HAP-1 (cell line): ENCODE data around the gene B3GAT2.
A peak's percentile ranks its signal among the peaks of the same experiment; 100 is the strongest.

Experiments used
- DNase-seq, 2 experiments: peaks; one replicate each; pipeline ENCODE4 v3.0.0-alpha.2; 2016 to 2020; ENCODE audit warnings: low spot score in 2 of 2
- H3K27me3 ChIP-seq: fragments of 250-450 bp; sonication (Bioruptor Pico); 2 replicates; pipeline ENCODE4 v1.5.1; 2020; ENCODE audit warnings: low read depth, mild to moderate bottlenecking, moderate library complexity
- H3K36me3 ChIP-seq: fragments of 250-450 bp; sonication (Bioruptor Pico); replicated peaks from 2 replicates; pipeline ENCODE4 v1.5.1; 2020; ENCODE audit warnings: mild to moderate bottlenecking
- H3K4me1 ChIP-seq: fragments of 250-450 bp; sonication (Bioruptor Pico); 2 replicates; pipeline ENCODE4 v1.5.1; 2020; ENCODE audit warnings: mild to moderate bottlenecking
- H3K4me3 ChIP-seq: fragments of 250-450 bp; sonication (Bioruptor Pico); 2 replicates; pipeline ENCODE4 v1.5.1; 2020; ENCODE audit warnings: mild to moderate bottlenecking, moderate library complexity
- H3K9me3 ChIP-seq: fragments of 250-450 bp; sonication (Bioruptor Pico); 2 replicates; pipeline ENCODE4 v1.5.1; 2020; ENCODE audit warnings: mild to moderate bottlenecking, moderate library complexity
- in situ Hi-C: fragments of 300-500 bp; cut with MboI; formaldehyde crosslinking; loops from 3 replicates; pipeline ENCODE4 v1.14.3; 2020; ENCODE audit warnings: low sequenced_read_pairs, inconsistent platforms, mixed read lengths

Gene B3GAT2

DNA sequence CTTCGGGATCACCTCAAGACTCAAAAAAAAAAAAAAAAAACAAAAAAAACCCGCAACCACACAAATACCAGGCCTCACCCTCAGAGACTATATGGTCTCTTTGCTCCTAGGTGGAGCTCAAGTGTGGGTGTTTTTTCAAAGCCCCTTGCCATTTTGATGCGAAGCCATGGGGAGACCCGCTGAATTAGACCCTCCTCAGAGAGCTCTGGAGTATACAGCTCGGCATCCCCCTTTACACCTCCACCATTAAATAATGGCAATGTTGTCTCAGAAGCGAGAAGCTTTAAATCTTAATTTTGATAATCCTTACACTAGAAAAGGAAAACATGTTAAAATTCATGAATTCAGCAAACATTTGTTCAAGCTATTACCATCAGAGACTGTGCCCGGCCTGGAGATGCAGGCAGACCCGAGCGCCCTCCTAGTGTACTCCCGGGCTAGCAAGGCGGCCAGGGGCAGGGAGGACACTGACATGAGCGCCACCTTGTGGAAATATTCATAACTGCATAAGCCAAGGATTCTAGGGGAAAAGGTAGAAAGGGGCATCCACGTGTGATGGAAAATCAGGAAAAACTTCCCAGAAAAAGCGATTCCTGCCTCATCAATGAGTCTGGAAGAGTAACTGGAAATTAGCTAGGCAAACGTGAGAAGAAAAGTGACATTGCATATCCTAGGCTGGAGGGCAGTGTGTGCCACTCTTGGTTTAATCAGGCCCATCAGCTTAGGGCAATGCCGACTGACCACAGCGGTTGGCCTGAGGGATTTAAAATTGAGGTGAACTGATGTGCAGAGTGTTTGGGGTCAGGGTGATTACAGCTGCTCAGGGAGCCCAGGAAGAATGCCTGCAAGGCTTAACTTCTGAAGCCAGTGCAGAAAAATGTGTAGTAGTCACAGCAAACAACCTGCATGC lies 72.5 kb downstream of the B3GAT2 start:
- H3K36me3 ChIP-seq = no peaks in the 10 kb centered on the region
- no peaks in the 10 kb centered on the region for H3K4me1 ChIP-seq
- H3K9me3 ChIP-seq = no peaks in the 10 kb centered on the region
- DNase-seq = peak; percentile 61 to 82
- in situ Hi-C loops = no loop called here
- no peaks in the 10 kb centered on the region for H3K27me3 ChIP-seq
- no peak overlapping the region for H3K4me3 ChIP-seq

DNA sequence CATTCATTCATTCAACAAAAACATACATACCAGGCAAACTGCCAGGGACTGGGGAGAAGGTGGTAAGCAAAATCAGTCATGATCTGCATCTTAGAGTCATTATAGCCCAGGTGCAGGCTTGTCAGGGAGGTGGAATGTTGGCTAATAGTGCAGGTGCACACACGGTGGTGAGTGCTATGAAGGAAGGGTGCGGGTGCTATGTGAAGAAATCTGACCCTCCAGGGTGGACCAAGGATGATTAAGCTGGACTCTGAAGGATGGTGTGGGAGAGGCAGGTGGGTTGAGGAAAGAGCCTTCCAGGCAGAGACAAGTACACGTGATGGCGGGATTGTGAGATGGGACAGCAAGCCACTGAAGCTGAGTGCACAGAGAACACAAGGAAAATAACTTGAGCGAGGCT lies 77.4 kb downstream of the B3GAT2 start:
- in situ Hi-C loops = no loop called here
- Histone ChIP-seq H3K36me3 (no peaks in the 10 kb centered on the region), H3K4me1 (no peaks in the 10 kb centered on the region), H3K4me3 (no peak overlapping the region), H3K27me3 (no peaks in the 10 kb centered on the region), H3K9me3 (no peaks in the 10 kb centered on the region)
- DNase-seq = no peak

DNA sequence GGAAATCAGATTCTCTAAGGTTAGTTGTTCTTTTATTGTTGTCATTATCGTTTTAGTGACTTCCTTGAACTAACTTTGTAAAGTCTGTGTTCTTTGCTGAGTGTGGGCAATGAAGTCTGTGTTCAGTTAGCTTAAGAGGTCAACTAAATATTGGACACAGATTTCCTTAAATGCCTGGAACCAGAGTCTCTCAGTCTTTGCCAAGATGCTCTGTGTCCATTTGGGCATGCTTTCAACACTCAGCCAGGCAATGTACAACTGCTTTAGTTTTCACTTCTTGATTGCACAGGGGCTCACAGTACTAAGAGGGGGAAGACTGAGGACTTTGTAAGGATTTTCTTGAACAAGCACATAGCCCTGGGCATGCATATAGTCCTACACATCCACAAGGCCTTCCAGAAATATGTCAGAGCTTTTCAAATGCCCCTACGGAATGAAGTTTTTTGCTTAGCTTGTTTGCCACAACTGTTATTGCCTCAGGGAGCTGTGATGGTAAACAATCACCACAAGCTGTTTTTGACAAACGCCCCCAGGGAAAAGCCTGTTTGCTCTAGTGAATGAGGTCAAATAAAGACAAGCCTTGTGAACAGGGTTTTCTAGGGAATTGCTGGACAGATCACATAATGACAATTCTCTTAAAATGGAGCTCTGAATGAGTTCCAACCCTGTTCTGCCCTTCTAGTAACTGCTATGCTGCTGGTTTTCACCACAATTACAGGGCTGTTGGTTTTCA lies 82.5 kb downstream of the B3GAT2 start:
- H3K4me3 ChIP-seq = no peak overlapping the region
- DNase-seq = no peak
- H3K4me1 ChIP-seq = no peaks in the 10 kb centered on the region
- in situ Hi-C loops = no loop called here
- H3K27me3 ChIP-seq = no peaks in the 10 kb centered on the region
- no peaks in the 10 kb centered on the region for H3K36me3 ChIP-seq
- H3K9me3 ChIP-seq = no peaks in the 10 kb centered on the region

DNA sequence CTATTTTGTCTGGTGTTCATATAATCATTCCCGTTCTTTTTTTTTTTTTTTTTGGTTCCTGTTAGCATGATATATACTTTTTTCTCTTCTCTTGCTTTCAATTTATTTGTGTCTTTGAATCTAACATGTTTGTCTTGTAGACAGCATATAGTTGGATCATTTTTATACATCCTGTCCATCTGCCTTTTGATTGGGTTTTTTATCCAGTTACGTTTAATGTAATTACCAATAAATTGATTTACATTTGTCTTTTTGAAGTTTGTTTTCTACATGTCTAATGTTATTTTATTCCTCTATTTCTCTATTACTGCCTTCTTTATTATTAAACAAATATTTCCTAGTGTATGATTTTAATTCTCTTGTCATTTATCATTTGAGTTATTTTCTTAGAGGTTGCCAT lies 84.4 kb downstream of the B3GAT2 start:
- no peak overlapping the region for H3K4me3 ChIP-seq
- no peaks in the 10 kb centered on the region for H3K36me3 ChIP-seq
- no peaks in the 10 kb centered on the region for H3K9me3 ChIP-seq
- in situ Hi-C loops = no loop called here
- H3K27me3 ChIP-seq = 0 out of 2 replicates have a peak, but pooled peaks cover 2% of the 10 kb centered on the region
- DNase-seq = no peak
- no peaks in the 10 kb centered on the region for H3K4me1 ChIP-seq

DNA sequence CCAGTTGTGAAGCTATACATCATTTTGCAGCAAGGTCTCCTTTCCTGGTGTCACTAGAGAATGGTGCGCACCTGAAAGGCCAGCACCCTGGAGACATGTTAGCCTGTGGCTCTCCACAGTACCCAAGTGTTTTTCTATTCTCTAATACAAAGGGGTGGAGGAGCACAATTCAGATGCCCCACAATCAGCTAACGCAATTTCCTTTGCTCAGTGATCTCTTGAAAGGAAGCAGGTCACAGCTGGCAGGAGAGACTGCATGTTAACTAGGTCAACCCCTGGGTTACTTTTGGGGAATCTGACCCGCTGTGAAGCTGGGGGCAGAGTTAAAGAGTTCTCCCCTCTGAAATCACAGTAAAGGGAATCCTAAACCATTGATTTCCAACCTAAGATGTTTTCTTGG lies 92.5 kb downstream of the B3GAT2 start:
- DNase-seq = no peak
- in situ Hi-C loops = no loop called here
- no peaks in the 10 kb centered on the region for H3K4me1 ChIP-seq

DNA sequence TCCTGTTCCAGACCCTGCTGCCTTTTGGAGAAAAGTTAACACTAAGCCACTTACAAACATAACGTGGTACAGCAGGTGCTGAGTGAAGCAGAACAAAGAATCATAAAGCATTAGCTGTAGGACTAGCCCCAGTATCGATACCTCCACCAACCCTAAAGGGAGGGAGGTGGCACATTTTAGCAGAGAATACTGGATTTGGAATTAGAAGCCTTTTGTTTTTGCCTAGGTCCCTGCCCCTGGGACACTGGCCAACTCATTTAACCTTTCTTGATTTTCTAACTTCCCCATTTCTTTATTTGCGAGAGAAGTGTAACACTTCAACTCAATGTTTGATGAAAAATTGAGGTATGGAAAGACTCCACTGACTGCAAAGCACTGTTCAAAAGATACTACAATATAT lies 93.5 kb downstream of the B3GAT2 start:
- Histone ChIP-seq H3K4me3 (no peak overlapping the region), H3K4me1 (no peaks in the 10 kb centered on the region), H3K9me3 (no peaks in the 10 kb centered on the region), H3K27me3 (0 out of 2 replicates have a peak, but pooled peaks cover 2% of the 10 kb centered on the region), H3K36me3 (no peaks in the 10 kb centered on the region; the same call in 1 of the 2 replicates)
- DNase-seq = no peak
- in situ Hi-C loops = no loop called here

More for the DNA sequence above, 92.5 kb downstream of the B3GAT2 start:
- Histone ChIP-seq H3K36me3 (no peaks in the 10 kb centered on the region), H3K9me3 (no peaks in the 10 kb centered on the region), H3K27me3 (0 out of 2 replicates have a peak, but pooled peaks cover 2% of the 10 kb centered on the region), H3K4me3 (no peak overlapping the region)

DNA sequence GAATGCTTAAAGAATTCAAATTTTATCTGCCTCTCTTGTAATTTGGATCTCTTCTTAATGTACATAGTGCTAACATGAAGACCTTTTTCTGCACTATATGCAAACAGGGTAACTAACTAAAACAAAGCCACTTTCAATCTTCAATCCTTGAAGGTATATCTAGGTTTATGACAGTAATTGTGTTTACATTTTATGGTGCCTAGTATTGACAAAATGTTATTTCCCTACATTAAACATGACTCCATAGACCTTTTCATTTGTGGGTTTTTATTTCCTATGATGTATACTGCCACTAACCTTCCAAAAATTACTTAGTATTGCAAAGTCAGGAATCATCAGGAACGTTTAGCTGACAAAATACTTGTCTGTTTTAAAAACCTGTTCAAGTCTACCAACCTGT lies 95.9 kb downstream of the B3GAT2 start:
- in situ Hi-C loops = no loop called here
- Histone ChIP-seq H3K4me1 (no peaks in the 10 kb centered on the region; the same call in 1 of the 2 replicates), H3K27me3 (no peaks in the 10 kb centered on the region), H3K9me3 (no peaks in the 10 kb centered on the region), H3K4me3 (no peak overlapping the region), H3K36me3 (no peaks in the 10 kb centered on the region; the same call in 1 of the 2 replicates)
- DNase-seq = no peak

DNA sequence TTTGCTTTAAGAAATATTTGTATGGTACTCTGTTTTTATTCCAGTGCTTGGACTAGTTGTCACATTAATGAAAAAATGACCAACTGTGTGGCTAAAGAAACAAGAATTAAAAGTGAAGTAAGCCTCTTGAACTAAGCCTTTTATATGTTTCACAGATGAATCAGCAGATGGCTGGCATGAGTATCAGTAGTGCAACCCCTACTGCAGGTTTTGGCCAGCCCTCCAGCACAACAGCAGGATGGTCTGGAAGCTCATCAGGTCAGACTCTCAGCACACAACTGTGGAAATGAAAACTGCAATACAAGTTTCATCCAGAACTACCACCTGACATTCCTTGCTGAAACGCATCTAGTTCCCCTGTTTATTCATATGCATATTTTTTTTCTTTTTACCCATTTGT lies 96.8 kb downstream of the B3GAT2 start:
- DNase-seq = no peak
- in situ Hi-C loops = no loop called here
- H3K4me3 ChIP-seq = no peak overlapping the region
- H3K9me3 ChIP-seq = no peaks in the 10 kb centered on the region
- peaks cover 8% of the 10 kb centered on the region for H3K4me1 ChIP-seq
- H3K36me3 ChIP-seq = no peaks in the 10 kb centered on the region; the same call in 1 of the 2 replicates
- H3K27me3 ChIP-seq = no peaks in the 10 kb centered on the region

DNA sequence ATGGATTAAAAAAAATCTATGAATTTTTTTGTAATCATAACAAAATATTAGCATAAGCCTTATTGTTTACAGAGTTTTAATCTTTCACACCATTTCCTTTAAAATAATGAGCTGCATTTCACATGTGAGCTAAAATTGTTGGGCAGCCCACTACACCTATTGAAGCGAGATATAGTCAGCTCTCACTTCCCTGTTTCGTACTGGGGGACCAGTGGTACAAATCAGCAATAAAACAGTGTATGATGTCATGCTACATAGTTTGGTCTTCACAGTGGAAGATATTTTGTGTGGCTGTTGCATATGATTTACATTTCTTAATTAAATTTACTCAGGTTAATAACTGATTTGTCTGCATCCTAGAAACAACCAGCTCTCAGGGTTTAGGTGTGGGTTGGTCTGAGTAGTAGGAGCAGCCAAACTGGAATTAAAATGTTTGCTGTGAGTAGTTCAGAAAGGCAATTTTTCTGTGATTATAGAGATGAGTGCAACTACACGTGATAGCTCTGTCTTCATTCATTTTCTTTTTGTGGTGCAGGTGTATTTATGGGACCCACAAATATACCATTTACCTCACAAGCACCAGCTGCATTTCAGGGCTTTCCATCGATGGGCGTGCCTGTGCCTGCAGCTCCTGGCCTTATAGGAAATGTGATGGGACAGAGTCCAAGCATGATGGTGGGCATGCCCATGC lies 99.3 kb downstream of the B3GAT2 start:
- in situ Hi-C loops = no loop called here

DNA sequence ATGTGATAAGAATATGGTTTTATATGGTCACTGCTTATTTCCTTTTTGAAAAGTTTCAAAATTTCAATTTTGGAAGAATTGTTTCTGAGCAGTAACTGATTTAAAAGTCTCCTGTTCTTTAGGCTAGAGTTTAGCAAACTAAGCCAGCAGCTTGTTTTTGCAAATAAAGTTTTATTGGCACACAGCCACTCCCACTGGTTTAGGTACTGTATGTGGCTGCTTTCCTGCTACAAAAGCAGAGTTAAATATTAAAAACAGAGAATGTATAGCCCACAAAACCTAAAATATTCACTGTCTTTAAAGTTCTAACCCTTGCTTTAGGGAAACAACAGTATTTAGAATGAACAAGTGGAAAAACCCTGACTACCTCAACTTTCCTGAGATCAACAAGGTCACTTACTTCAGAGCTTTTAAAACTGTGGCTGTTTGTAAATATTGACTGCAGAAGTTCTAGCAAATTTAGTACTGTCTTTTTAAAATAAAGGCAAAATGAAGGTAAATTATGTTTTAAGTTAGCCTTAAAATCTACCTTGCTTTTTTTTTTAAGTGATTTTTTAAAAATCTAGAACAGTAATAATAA lies 104.1 kb downstream of the B3GAT2 start:
- H3K9me3 ChIP-seq = no peaks in the 10 kb centered on the region
- H3K27me3 ChIP-seq = no peaks in the 10 kb centered on the region
- no peaks in the 10 kb centered on the region for H3K36me3 ChIP-seq
- no peak for DNase-seq
- H3K4me3 ChIP-seq = no peak overlapping the region
- in situ Hi-C loops = no loop called here
- peaks cover 9% of the 10 kb centered on the region for H3K4me1 ChIP-seq

More for the DNA sequence above, 99.3 kb downstream of the B3GAT2 start:
- H3K36me3 ChIP-seq = no peaks in the 10 kb centered on the region; the same call in 1 of the 2 replicates
- peaks cover 9% of the 10 kb centered on the region for H3K4me1 ChIP-seq
- H3K4me3 ChIP-seq = no peak overlapping the region
- H3K27me3 ChIP-seq = no peaks in the 10 kb centered on the region
- H3K9me3 ChIP-seq = no peaks in the 10 kb centered on the region
- no peak for DNase-seq

DNA sequence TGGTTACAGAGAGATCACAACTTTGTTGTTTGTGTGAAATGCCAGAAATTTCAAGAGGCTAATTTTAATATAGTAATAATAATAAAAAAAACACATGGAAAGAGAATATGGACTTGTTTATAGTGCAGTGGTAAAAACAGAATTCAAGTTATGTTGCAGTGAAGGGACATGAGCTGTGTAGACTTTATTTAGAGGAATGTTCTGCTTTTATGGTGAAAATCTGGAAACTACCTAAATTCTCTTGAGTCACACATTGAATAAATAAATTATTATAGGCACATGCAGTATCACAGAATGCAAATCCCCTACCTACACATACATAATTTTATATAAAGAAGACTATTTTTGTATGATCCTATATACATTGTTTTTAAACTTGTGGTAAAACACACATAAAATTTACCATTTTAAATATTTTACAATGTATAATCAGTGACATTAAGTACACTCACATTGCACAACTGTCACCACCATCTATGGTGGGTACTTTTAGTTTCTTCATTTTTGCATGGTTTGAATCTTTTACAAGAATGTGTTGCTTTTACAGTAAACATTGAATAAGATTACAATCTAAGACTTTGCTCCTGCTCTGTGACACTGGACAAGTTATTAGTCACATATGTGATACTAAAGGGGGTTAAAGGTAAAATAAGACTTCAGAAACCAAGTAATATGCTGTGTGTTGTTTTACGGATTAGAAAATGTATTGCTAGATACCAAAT lies 107.4 kb downstream of the B3GAT2 start:
- Histone ChIP-seq H3K27me3 (no peaks in the 10 kb centered on the region), H3K4me1 (peaks cover 8% of the 10 kb centered on the region), H3K9me3 (no peaks in the 10 kb centered on the region), H3K36me3 (no peaks in the 10 kb centered on the region), H3K4me3 (no peak overlapping the region)
- in situ Hi-C loops = no loop called here
- no peak for DNase-seq

DNA sequence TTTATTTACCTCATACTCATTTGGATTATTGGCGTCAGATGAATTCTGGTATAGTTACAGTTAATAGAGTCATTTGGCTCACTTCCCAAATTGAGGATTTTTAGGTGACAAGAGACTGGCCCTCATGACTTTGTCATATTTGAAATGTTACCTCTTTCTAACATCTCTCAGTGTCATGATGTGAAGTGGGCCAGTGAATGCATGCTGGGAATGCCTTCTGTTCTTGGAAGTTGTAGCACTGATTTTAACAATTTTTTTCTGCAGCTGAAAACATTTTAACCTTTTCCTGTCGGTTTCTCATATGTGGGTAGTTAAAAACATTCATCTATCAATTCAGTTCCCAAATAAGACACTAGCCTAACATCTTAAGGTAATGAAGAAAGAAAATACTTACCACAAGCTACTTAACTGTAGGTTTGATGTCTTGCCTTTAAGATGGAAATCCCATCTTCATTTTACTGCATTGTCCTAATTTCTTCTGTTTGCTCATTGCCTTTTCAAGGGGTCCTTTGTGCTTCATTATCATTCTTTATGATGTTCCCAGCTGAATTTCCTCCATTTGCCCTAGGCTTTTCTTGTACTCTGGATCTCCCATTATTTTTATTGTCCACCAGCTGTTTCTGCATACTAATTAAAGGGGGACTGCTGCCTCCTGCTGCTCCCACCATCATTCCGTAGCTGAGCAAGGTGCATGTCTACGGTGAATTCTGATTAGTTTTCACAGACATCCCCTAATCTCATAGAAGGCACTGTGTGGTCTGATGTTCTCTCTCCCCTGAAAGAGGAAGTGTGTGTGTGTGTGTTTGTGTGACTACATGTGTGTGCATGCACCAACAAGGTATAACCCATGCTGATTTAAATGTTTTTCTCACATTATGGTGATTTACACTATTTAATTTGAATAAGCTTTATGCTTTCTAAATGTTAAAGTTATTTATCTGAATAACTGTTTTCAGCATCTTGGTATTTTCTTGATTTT lies 109.5 kb downstream of the B3GAT2 start:
- peak in 1 of 2 experiments; percentile 37 for DNase-seq
- peaks cover 8% of the 10 kb centered on the region for H3K4me1 ChIP-seq
- in situ Hi-C loops = no loop called here

More for the DNA sequence above, 109.5 kb downstream of the B3GAT2 start:
- Histone ChIP-seq H3K4me3 (no peak overlapping the region), H3K36me3 (no peaks in the 10 kb centered on the region), H3K9me3 (no peaks in the 10 kb centered on the region), H3K27me3 (no peaks in the 10 kb centered on the region)
